Measurements from ENCODE around the gene TCTN1.
"Not testable (repeated sequence)": the region's sequence is repeated elsewhere in the genome, so short reads cannot be mapped to it uniquely, and the experiment has no call there.

Gene TCTN1

GRCh38 chr12:110640275-110641025 lies 26.5 kb downstream of the TCTN1 start:
- no peak for DNase-seq

GRCh38 chr12:110641521-110641920 lies 27.6 kb downstream of the TCTN1 start:
- no peak for DNase-seq

DNA sequence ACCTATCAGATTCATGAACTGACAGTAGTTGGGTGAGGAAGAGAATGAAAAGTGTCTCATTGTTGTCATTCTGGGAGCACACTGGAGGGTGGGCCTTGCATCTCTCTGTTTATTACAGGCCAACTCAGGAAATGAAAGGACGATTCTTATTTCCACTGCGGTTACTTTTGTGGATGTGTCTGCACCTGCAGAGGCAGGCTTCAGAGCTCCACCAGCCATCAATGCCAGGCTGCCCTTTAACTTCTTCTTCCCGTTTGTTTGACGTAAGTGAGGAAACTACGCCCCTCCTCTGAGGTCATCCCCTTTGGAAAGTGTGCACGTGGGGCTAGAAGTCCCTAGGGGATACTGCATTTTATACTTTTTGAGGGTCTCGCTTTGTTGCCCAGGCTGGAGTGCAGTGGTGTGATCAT lies 33.7 kb downstream of the TCTN1 start:
- no peak for DNase-seq

GRCh38 chr12:110649341-110649847 lies 35.5 kb downstream of the TCTN1 start:
- no peak for DNase-seq

DNA sequence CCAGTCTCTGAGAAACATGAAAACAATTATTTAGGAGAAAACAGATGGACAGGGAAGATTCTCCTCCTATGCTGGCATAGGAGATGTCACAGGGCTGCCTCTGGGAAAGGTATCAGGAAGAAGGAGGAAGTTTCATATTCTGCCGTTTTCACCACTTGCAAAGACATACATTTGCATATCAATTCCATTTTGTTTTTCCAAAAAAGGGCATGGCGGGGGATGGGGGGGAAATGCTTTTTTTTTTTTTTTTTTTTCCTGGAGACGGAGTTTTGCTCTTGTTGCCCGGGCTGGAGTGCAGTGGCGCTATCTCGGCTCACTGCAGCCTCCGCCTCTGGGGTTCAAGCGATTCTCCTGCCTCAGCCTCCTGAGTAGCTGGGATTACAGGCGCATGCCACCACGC lies 40.3 kb downstream of the TCTN1 start:
- not testable (repeated sequence) for DNase-seq

DNA sequence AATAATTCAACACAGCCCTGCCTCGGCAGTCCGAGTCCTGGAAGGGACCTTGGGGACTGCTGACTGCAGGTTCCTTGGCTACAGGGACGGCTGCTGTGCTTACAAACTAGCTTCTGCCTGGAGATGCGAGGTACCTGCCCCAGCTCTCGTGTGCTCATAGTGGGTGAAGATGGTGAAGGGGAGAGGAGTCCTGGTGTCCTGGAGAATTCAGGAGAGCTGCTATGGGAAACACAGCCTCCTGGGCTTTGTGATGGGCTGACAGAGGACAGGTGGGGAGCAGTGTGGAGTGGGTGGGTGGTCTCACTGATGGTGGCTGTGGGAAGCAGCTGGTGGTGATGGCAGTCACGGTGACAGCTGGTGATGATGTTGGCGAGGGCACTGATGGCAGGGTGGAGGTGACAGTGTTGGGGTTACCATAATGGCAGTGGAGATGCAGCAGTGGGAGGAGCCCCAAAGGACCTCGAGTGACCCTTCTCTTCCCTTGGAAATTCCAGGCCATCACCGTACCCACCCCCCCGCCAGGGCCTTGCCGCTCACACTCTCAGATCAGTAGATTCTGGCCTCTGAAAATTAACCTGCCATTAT lies 42.2 kb downstream of the TCTN1 start:
- DNase-seq = no peak

- no peak for DNase-seq
These were observed 43.8 kb downstream of the TCTN1 start for GRCh38 chr12:110657747-110658146.

DNA sequence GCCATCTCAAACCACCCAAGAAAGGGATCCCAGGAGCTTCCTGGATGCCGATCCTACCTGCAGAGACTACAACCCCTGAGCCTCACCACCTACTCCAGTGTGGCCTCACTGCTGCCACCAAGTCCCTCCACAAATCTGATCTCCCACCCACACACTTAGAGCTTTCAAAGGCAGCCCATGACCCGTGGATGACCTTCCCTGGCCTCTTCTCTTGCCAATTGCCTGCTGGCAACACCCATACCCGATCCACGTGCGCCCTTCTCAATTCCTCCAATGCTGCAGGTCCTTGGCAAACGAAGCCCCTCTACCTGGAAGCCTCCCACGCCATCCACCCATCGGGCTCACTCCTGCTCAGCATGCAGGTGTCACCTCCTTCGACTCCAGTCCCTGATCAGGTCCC lies 44.3 kb downstream of the TCTN1 start:
- DNase-seq = no peak

DNA sequence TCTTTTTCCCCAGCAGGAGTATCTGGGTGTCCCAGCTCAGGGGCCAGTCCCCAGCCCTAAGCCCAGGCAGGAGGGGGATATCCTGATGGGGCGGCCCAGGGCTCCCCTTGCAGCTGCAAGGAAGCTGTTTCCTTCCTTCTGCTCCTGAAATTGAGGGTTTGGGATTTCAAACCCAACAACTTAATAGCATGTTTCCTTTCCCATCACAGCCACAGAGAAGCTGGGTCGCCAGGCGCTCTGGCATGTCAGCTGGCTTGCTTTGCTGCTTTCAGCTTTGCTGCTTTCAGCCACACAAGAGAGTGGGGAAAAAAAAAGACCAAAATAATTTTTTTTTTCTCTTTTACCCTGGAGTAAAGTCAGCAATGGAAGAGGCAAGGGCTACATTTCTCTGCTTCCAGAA lies 44.9 kb downstream of the TCTN1 start:
- no peak for DNase-seq

DNA sequence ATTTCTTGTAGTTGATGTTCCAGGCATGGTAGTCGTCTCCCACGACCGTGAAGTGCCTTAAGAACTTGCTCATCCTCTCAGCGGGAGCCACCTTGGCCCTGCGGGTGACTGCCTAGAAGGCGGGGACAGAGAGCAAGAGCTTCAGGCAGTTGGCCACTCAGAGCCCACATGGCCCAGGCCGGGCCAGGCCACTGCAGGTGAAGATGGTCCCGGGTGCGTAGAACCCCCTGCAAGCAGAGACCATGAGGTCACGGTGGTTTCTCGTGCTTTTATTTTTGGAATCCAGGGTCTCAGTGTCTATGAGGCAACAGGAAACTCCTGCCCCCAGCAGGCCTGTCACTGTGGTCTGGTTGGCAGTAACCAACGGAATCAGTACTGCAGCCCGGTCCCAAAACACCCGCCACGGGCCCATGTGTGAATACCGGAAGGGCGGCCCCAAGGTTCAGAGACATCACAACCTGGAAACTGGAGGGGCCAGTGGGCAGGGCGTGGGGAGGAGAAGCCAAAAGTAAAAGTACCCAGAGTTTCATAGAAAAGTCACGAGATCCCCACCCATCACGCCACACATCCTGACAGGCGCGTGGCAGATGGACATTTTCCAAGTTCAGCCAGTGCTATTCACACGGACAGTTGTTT lies 47.5 kb downstream of the TCTN1 start:
- DNase-seq = peak; percentile 8

GRCh38 chr12:110666892-110667291 lies 53.0 kb downstream of the TCTN1 start:
- no peak for DNase-seq

GRCh38 chr12:110667671-110668070 lies 53.7 kb downstream of the TCTN1 start:
- no peak for DNase-seq

- DNase-seq = no peak
These were observed 54.7 kb downstream of the TCTN1 start for GRCh38 chr12:110668480-110669192.

DNA sequence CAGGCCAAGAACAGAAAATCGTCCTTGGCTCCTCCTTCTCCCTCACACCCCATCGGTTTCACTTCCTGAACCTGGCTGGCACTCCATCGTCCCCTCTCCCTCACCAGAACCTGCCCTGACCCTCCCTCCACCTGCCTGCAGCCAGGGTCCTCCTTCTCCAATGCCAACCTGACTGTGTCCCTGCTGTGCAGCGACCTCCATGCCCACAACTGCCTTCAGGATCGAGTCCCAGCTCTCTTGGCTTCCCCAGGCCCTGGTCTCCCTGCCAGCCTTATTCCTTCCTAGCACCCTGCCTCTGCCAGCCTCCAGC lies 55.2 kb downstream of the TCTN1 start:
- DNase-seq = no peak

GRCh38 chr12:110670161-110670701 lies 56.3 kb downstream of the TCTN1 start:
- peak; percentile 40 for DNase-seq

- no peak for DNase-seq
These were observed 62.2 kb downstream of the TCTN1 start for GRCh38 chr12:110676171-110676570.

GRCh38 chr12:110677206-110677911 lies 63.4 kb downstream of the TCTN1 start:
- no peak for DNase-seq

DNA sequence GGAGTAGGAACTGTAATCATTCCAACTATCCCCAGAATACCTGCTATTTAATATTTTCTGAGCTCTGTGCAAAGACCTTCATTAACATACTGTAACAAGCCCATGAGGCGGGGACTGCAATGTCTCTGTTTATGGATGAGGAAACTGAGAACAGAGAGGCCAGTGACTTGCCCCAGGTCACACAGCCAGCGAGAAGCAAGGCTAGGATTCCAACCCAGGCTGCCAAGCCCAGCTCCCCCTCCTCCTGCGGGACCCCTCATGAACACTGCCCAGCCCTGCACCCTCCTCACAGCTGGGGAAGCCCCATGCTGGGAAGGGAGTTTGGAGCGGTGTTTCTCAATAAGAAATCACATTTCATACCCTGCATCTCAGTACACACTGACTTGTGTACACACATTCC lies 64.1 kb downstream of the TCTN1 start:
- no peak for DNase-seq

GRCh38 chr12:110679201-110679600 lies 65.3 kb downstream of the TCTN1 start:
- no peak for DNase-seq

GRCh38 chr12:110680032-110680431 lies 66.1 kb downstream of the TCTN1 start:
- DNase-seq = no peak

- DNase-seq = no peak
These were observed 70.0 kb downstream of the TCTN1 start for GRCh38 chr12:110683888-110684287.

- no peak for DNase-seq
These were observed 70.4 kb downstream of the TCTN1 start for GRCh38 chr12:110684312-110684836.

All from activated T-cell treated with anti-CD3 and anti-CD28 coated beads for 4 hours (primary cell).